Stomach smooth muscle (tissue), 2 donors: ENCODE results near the gene EPHB3.

ENCODE experiments used
- H3K27ac ChIP-seq: one replicate; pipeline ENCODE4 v1.7.0; 2013; ENCODE audit warnings: mild to moderate bottlenecking, low read length, inconsistent platforms
- H3K27me3 ChIP-seq, 2 donors: one replicate each; pipeline ENCODE4 v1.7.0; 2013; ENCODE audit warnings: low read length in 2 of 2; ENCODE audit not compliant: insufficient read depth in 2 of 2, control insufficient read depth in 1 of 2
- H3K36me3 ChIP-seq, 2 donors: one replicate each; pipeline ENCODE4 v1.7.0; 2013; ENCODE audit warnings: low read length in 2 of 2; ENCODE audit not compliant: control insufficient read depth in 2 of 2, insufficient read depth in 2 of 2
- H3K4me1 ChIP-seq: one replicate; pipeline ENCODE4 v1.7.0; 2013; ENCODE audit warnings: low read length; ENCODE audit not compliant: control insufficient read depth, insufficient read depth
- H3K4me3 ChIP-seq, 2 donors: one replicate each; pipeline ENCODE4 v1.7.0; 2013; ENCODE audit warnings: low read length in 2 of 2
- H3K9ac ChIP-seq, 2 donors: one replicate each; pipeline ENCODE4 v1.7.0; 2013; ENCODE audit warnings: low read length in 2 of 2, mild to moderate bottlenecking in 1 of 2
- H3K9me3 ChIP-seq, 2 donors: one replicate each; pipeline ENCODE4 v1.7.0; 2013; ENCODE audit warnings: low read length in 2 of 2; ENCODE audit not compliant: control insufficient read depth in 2 of 2
- donor health status: healthy.
- donor health status: Pancreatic carcinoma.

EPHB3 gene

DNA sequence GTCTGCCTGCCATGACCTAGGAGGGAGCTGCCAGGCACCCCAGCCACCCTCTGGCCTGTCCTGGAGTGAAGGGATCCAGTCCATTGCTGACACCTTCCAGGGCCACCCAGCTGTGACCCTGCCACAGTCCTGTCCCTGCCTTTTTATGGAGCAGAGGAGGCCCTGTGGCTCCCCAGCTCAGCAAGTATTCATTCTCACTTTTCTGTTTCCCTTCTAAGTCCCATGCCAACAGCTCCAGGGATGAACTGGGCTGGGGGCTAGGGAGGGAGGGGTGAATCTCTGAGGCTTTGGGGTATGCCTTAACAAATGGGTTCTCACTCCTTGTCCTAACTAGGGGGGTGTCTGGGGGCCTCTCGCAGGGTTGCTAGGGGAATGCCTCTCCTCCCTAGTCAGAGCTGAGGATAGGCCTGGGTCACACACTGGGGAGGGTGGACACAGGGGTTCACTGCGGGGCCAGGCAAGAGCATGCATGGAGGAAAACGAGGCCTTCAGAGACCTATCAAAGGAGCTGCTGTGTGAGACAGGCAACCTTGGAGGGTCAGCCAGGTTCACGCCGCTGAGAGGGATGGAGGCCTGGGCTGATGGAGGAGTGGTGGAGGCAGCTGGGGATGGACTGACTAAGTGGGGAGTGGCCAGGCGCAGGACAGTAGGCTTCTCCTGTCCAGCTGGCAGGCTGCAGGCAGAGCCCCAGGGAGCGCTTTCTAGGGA, 31.8 kb downstream of the EPHB3 start:
- no peak overlapping the region for H3K9ac ChIP-seq
- H3K27me3 ChIP-seq: no peaks in the 10 kb centered on the region
- H3K4me3 ChIP-seq: no peak overlapping the region
- peaks cover 17% of the 10 kb centered on the region for H3K4me1 ChIP-seq
- no peaks in the 10 kb centered on the region for H3K36me3 ChIP-seq
- no peaks in the 10 kb centered on the region for H3K9me3 ChIP-seq
- H3K27ac ChIP-seq: no peak overlapping the region

DNA sequence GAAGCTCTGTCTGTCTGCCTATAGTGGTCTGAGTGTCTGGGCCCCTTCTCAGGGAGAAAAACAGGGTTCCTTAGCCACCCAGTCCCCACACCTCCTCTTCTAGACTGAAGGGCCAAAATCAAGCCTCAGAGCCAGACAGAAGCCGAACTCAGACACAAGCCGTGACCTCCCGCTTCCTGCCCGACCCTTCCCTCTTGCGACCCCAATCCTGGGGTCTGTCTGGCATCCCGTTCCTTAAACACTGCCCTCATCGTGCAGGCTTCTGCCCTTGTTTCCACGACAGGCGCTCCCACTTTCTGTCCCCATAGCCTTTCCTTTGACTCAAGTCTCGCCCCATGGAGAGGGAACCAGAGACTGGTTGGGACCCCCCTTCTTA, 32.3 kb downstream of the EPHB3 start:
- Histone ChIP-seq H3K4me1 (peaks cover 17% of the 10 kb centered on the region), H3K36me3 (no peaks in the 10 kb centered on the region), H3K27me3 (no peaks in the 10 kb centered on the region), H3K27ac (no peak overlapping the region), H3K9me3 (no peaks in the 10 kb centered on the region), H3K4me3 (no peak overlapping the region), H3K9ac (no peak overlapping the region)

DNA sequence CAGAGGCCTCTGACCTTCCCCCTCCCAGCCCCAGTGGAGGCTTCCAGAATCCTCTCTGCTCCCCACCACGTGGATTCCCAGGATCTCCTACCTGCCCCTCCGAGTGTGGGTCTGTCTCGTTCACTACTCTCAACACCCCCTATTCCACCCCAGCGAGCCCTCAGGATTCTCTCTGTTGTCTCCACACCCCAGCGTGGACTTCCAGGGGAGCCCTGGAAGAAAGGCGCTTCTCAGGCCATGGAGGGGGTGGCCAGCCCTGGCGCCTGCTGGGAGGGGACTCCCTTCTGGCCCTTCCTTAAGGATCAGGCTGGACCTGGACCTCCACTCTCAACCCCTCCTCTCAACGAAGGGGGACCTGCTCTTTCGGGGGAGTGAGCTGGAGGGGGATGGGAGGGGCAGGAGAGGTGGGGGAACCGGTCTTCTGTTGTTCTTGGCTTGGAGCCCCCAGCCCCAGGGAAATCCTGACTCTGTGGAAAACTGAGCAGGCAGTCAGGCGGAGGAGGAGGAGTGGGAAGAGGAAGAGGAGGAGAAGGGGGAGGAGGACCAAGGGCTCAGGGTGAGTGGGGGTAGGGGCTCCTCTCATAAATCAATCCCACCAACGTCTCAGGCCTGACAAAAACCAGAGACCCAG, 32.9 kb downstream of the EPHB3 start:
- peaks cover 17% of the 10 kb centered on the region for H3K4me1 ChIP-seq
- H3K36me3 ChIP-seq: no peaks in the 10 kb centered on the region
- H3K27ac ChIP-seq: no peak overlapping the region
- no peaks in the 10 kb centered on the region for H3K27me3 ChIP-seq
- no peaks in the 10 kb centered on the region for H3K9me3 ChIP-seq
- no peak overlapping the region for H3K9ac ChIP-seq
- H3K4me3 ChIP-seq: no peak overlapping the region

DNA sequence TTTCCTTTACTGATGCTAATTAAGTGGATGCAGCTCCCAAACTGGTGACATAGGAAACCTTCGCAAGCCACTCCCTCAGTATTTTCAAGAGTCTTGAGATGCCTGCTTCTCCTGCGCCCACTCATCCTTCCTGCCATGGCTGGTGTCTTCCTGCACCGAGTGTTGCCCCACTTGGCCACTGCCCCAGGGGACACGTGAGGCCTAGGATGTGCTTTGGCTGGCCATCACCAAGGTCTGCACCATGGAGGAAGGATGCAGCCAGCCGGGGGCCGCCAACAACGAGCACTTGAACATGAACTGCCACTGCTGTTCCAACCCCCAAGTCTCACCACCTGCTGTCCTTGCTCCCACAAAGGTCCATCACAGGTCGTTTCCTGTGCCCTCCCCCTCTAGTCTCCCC, 34.1 kb downstream of the EPHB3 start:
- Histone ChIP-seq H3K36me3 (no peaks in the 10 kb centered on the region), H3K27ac (no peak overlapping the region), H3K27me3 (no peaks in the 10 kb centered on the region), H3K4me3 (no peak overlapping the region), H3K4me1 (peaks cover 20% of the 10 kb centered on the region), H3K9ac (no peak overlapping the region), H3K9me3 (no peaks in the 10 kb centered on the region)

DNA sequence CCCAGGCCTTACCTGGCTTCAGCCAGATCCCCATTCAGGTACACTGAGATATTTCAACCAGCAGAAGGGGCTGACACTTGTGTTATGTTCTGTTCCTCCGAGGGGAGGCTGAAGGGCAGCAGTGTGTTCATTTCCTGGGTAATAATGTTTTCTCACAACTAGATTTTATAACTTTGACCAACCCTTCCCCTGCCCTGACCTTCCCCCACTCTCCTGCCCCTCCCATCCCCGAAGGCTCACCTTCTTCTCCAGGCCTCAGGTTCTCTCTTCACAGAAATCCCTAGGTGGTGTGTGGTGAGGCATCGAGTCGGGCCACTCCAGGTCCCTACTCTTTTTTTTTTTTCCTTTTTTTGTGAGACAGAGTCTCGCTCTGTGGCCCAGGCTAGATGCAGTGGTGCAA, 34.6 kb downstream of the EPHB3 start:
- Histone ChIP-seq H3K27ac (no peak overlapping the region), H3K9ac (no peak overlapping the region), H3K36me3 (no peaks in the 10 kb centered on the region), H3K27me3 (no peaks in the 10 kb centered on the region), H3K4me1 (peaks cover 20% of the 10 kb centered on the region), H3K9me3 (no peaks in the 10 kb centered on the region), H3K4me3 (no peak overlapping the region)

DNA sequence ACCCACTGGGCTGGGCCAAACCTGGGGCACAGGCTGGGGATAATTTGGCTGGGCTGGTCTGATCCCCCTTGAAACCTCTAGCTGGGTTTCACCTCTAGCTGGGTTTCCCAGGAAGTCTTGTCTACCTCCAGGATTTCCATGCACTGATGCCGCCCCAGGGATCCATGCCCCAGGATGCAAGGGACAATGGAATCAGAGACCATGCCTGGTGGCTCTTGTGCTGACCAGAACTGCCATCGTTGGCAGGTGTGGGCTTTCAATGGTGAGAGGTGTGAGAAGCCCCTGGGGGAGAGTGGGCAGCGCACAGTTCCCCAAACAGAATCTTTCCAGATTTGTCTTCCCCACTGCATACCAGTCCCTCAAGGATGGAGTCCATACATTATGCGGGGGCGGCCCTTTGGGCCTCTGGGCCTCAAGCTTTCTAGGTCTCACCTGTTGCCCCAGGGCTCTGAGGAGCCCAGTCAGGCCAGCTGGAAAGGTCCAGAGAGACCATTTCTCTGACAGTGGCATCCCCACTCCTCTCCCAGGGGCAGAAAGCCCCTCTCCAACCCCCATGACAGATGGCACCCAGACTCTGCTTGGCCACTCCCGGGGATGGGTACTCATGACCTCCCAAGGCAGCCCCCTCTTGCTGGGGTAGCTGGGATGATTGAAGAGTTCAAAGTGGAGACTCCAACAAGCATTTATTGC, 35.4 kb downstream of the EPHB3 start:
- no peak overlapping the region for H3K27ac ChIP-seq
- no peak overlapping the region for H3K4me3 ChIP-seq
- no peaks in the 10 kb centered on the region for H3K9me3 ChIP-seq
- no peaks in the 10 kb centered on the region for H3K36me3 ChIP-seq
- peaks cover 0 to under 1% of the 10 kb centered on the region in 2 donors for H3K27me3 ChIP-seq
- peaks cover 20% of the 10 kb centered on the region for H3K4me1 ChIP-seq
- no peak overlapping the region for H3K9ac ChIP-seq

DNA sequence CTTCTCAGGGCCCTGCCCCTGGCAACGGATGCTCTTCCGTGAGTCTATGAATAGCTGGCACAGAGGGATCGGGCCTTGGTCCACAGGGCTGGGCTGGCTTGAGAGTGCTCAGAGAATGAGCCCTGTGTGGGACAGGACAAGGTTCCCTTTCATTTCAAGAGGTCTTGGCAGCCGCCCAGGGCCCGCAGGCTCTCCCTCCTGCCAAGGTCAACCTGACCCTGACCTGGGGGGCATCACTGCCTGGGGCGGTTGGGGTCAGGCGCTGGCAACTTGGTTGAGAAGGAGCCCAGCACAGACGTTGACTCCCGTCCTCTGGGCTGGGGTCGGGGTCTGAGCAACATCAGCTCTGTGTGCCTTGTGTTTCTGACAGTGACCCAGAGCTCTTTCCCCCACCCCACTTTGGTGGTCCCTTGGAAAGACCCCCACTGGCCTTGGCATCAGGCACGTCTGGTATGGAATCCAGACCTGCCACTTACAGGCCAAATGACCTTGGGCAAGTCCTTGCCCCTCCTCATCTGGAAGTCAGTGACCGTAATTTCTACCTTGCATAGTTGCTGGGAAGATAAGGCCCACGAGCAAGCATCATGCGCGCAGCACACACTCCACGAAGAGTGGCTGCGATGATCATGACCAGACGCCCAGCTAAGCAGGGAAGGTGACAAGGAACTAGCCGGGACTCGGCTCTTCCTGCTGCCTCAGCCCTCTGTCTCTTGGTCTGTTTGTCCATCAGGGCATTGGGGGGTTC, 36.4 kb downstream of the EPHB3 start:
- Histone ChIP-seq H3K4me3 (no peak overlapping the region), H3K27ac (no peak overlapping the region), H3K9ac (no peak overlapping the region)

DNA sequence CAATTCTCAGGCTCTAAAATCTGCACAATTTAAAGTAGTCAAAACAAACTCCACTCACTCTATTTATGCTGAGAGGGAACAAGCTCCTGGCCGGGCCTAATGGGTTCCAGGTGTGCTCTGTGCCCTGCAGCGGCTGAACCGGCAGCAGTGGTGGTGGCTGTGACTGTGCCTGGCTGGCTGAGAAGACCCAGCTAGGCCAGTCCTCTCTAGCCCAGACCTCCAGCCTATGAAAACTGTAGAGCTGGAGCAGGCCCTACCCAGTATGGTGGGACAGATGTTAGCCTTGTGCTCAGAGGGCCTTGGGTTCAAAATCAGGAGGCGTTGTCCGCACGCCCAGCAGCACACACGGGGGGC, 37.0 kb downstream of the EPHB3 start:
- Histone ChIP-seq H3K4me3 (no peak overlapping the region), H3K9me3 (no peaks in the 10 kb centered on the region), H3K9ac (no peak overlapping the region), H3K27ac (no peak overlapping the region), H3K4me1 (peaks cover 15% of the 10 kb centered on the region), H3K36me3 (no peaks in the 10 kb centered on the region), H3K27me3 (peaks cover 7 to 8% of the 10 kb centered on the region in 2 donors)

More for the DNA sequence above, 36.4 kb downstream of the EPHB3 start:
- no peaks in the 10 kb centered on the region for H3K9me3 ChIP-seq
- no peaks in the 10 kb centered on the region for H3K36me3 ChIP-seq
- H3K4me1 ChIP-seq: peaks cover 17% of the 10 kb centered on the region
- peaks cover 6% of the 10 kb centered on the region in 2 donors for H3K27me3 ChIP-seq

DNA sequence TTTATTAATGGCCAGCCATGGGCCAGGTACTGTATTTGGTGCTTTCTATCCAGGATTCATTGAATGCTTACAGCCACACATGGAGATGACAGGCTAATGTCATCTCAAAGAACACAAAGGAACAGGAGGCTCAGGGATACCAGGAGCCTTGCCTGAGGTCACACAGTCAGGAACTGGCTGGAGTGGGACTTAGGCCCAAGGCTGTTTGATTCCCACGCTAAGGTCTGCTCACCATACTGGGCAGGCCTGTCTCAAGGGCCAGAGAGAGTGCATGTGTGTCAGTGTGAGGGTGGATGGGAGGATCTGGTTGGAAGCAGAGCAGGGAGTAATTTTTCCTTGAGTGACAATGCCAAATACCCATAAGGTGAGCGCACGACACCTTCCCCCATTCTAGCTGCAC, 37.6 kb downstream of the EPHB3 start:
- Histone ChIP-seq H3K4me1 (peaks cover 13% of the 10 kb centered on the region), H3K4me3 (no peak overlapping the region), H3K27ac (no peak overlapping the region), H3K9ac (no peak overlapping the region), H3K27me3 (peaks cover 12 to 13% of the 10 kb centered on the region in 2 donors), H3K9me3 (no peaks in the 10 kb centered on the region), H3K36me3 (no peaks in the 10 kb centered on the region)

DNA sequence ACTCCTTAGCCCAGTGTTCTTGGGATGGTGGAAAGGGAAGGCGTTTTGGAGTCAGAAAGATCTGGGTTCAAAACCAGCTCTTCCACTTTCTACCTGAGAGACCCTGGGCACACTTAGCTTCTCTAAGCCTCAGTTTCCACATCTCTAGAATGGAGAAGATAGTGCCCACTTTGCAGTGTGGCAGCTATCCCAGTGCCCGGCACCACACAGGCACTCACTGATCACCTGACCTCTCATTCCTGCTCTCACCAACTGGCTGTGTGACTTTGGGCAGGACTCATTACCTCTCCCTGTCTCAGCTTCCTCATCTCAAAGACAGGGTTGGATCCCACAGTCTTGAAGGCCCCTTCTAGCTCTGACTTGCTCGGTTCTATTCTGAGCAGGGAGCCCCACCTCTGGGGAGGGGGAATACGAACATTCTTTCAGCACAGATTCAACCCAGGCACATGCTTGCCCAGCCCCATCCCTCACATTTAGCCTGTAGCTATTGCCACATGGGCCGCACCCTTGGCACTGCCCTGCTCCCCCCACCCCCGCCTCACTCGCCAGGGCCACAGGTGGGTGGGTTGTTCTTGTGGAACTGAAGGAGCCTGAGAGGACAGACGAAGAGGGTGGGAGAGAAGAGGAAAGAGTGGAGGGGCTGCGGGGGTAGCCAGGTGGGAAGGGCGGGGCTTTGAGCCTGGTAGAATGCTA, 39.2 kb downstream of the EPHB3 start:
- peaks cover 14% of the 10 kb centered on the region for H3K4me1 ChIP-seq
- H3K9ac ChIP-seq: no peak overlapping the region
- H3K27me3 ChIP-seq: peaks cover 22 to 26% of the 10 kb centered on the region in 2 donors
- H3K36me3 ChIP-seq: no peaks in the 10 kb centered on the region
- H3K9me3 ChIP-seq: no peaks in the 10 kb centered on the region
- H3K27ac ChIP-seq: no peak overlapping the region
- H3K4me3 ChIP-seq: no peak overlapping the region
